Measurements from ENCODE around the gene FAM181A.

Gene FAM181A

DNA sequence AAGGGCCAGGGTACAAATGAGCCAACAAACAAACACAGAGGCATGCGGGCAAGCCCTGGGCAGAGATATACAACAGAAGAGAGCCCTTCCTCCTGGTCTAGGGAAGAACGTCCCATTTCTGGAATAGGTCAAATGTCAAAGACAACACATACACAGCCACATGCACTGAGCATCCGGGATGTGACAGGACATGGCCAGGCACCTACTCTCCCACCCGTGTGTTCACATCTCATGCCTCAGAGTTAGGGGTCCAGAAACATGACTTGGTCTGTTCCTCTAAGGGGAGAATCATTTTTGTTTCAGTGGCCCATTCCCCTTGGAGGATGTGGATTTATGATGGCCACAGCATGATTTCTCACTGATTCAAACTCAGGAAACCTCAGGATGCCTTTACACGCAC is 50.0 kb downstream of the FAM181A start:
- DNase-seq (ENCODE audit: low read depth in 1 of 2, low spot score in 1 of 2): no peak

DNA sequence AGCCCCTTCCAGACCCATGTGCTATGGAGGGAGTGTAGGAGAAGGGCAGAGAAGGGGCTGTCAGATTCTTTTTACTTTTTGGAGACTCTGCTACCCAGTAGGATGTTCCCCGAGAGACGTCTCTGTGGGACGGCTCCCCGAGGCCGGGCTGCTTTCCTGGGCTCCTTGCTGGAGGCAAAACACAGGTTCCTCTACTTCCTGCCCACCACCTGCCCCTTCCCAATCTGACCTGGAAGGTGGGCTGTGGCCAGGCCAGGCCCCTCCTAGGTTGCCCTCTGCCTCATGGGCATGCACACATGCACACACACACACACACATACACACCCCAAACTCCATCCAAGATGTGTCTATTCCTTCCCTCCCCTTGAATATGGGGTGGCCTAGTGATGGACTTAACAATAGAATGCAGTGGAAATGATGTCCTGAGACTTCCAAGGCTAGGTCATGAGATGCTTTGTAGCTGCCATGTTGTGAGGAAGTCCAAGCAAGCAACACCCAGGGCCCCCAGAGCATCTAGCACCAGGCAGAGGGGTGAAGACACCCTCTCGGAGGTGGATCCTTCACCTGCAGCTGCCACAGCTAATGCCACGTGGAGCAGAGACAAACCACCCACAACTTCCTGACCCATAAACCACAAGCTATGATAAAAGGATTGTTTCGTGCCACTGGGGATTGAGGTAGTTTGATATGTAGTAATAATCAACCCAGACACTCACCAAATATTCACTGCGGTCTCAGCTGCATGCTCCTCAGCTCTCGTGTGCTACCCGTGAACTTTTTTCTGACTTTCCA is 50.8 kb downstream of the FAM181A start:
- peak; percentile 56 to 86 for DNase-seq (ENCODE audit: low read depth in 1 of 2, low spot score in 1 of 2)

DNA sequence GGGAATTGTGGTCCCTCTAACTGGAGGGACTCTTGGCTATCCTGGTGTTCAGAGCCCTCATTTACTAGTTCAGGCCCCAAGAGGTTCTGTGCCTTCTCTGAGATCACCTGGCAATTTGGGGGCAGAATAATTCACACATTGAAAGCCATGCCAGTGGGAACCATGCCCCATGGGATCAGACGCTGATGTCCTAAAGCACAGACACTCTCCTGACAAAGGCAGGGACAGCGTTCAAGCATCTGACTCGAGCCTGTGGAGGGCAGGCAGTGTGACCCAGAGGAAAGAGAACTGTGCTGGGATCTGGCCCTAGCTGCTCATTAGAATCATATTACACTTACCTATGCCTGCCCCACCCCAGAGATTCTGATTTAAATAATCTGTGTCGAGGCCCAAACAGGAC is 51.6 kb downstream of the FAM181A start:
- no peak for DNase-seq (ENCODE audit: low read depth in 1 of 2, low spot score in 1 of 2)

Data from activated CD4-positive, alpha-beta T cell treated with anti-CD3 and anti-CD28 coated beads, Interleukin-2, amount 50 U/mL, for 24 hours (primary cell).